ENCODE data around the gene RNFT2. TPM values are rescaled to one million over a fixed set of nuclear protein-coding genes. Genes with fewer than 3 reads are reported as not detected.
"Not testable (repeated sequence)": the region's sequence is repeated elsewhere in the genome, so short reads cannot be mapped to it uniquely, and the experiment has no call there.

The RNFT2 gene
- total RNA-seq, 2 experiments from 2014 or later: 11.8 to 11.9 TPM

DNA sequence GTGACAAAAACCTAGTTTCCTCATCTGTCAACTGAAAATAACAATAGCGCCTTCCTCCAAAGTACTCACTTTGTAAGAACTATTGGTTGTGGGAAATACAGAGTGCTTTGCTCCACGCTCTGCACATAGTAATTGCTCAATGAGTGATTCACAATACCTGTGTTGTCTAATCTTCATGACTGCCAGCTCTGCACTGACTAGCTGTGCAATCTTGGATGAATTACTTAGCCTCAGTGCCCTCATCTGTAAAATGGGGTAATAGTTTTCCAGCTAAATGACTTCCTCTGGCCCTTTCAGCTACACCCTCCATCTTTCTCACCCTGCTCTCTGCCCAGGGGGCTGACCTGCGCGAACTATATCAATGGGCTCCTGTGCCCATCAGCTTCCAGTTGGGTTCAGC is 42.8 kb downstream of the RNFT2 start:
- DNase-seq: no peak
- ATAC-seq: no peak
- peaks cover 5% of the 10 kb centered on the region for H3K36me3 Mint-ChIP-seq (ENCODE audit: low read depth)
- ChIA-PET CTCF (interaction anchor here (0.8 kb wide), 1 partner anchor 15 kb away, joined by 3 read pairs; no protein-coding TSS in a partner anchor), POLR2A (no interaction called here)
- H3K4me1 Mint-ChIP-seq (ENCODE audit: low read depth): no peaks in the 10 kb centered on the region
- no peak overlapping the region for H3K4me3 Mint-ChIP-seq
- no peaks in the 10 kb centered on the region for H3K9me3 Mint-ChIP-seq (ENCODE audit: insufficient read depth)
- H3K27me3 Mint-ChIP-seq (ENCODE audit: low read depth): no peaks in the 10 kb centered on the region
- no peak overlapping the region for H3K27ac Mint-ChIP-seq

DNA sequence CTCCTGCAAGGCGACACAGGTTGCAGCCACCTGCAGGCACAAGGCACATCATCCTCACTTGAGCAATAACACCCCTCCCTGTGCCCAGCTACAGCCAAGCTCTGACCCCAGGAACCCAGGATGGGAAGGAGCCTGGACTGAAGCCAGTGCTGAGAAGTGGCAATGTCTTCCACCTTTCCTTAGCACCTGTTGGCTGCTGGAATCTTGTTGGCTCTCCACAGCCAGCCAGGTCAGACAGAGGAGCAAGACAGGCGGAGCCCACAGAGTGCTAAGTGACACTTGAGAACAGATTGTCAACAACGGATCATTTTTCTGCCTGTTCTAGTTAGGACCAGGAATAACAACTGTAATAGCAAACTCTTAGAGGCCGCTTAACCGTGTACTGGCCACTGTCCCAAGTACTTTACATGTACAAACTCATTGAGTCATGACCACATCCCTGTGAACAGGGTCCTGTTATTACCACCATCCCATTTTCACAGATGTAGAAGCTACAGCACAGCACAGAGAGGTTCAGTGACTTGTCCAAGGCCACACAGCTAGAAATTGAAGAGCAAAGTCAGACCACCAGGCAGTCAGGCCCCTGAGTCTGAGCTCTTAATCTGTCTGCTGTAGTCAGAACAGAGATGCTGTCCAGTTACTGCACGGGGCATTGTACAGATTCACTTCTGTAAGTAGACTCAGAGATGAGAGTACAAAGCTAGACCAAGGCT is 45.6 kb downstream of the RNFT2 start:
- no peaks in the 10 kb centered on the region for H3K27me3 Mint-ChIP-seq (ENCODE audit: low read depth)
- H3K27ac Mint-ChIP-seq: no peak overlapping the region
- CTCF ChIA-PET: no interaction called here
- no peak for DNase-seq
- no peak overlapping the region for H3K4me3 Mint-ChIP-seq
- peaks cover 9% of the 10 kb centered on the region for H3K36me3 Mint-ChIP-seq (ENCODE audit: low read depth)
- POLR2A ChIA-PET: interaction anchor here (1.0 kb wide), 1 partner anchor 35 kb away, joined by 3 read pairs; no protein-coding TSS in a partner anchor
- no peak for ATAC-seq
- no peaks in the 10 kb centered on the region for H3K4me1 Mint-ChIP-seq (ENCODE audit: low read depth)
- no peaks in the 10 kb centered on the region for H3K9me3 Mint-ChIP-seq (ENCODE audit: insufficient read depth)

DNA sequence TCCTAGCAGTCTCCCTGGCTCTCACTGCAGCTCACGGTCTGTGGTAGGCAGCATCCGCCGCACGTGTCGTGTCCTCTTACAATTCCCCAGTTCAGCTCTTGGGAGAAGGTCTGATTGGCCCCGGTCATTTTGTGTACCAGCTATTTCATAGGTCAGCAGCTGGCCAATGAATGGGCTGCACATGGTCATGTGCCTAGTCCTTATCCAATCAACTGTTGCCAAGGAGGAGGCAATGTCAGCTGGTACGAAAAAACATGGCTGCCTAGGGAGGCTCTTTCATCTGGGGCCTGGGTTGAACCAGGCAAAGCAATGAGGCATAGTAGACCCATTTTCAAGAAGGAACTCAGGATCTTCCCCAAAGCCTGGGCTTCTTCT is 46.1 kb downstream of the RNFT2 start:
- no peak overlapping the region for H3K4me3 Mint-ChIP-seq
- H3K9me3 Mint-ChIP-seq (ENCODE audit: insufficient read depth): no peaks in the 10 kb centered on the region
- peaks cover 9% of the 10 kb centered on the region for H3K36me3 Mint-ChIP-seq (ENCODE audit: low read depth)

DNA sequence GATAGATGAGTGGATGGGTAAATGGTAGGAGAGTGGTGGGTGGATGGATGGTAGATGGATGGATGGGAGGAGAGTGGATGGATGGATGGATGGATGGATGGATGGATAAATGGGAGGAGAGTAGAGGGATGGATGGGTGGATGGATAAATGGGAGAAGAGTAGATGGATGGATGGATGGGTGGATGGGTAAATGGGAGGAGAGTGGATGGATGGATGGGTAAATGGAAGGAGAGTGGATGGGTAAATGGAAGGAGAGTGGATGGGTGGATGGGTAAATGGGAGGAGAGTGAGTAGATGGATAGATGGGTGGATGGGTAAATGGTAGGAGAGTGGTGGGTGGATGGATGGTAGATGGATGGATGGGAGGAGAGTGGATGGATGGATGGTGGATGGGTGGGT is 51.4 kb downstream of the RNFT2 start:
- H3K9me3 Mint-ChIP-seq (ENCODE audit: insufficient read depth); DNase-seq; H3K36me3 Mint-ChIP-seq (ENCODE audit: low read depth); CTCF ChIA-PET; H3K4me1 Mint-ChIP-seq (ENCODE audit: low read depth); H3K27ac Mint-ChIP-seq; H3K4me3 Mint-ChIP-seq; POLR2A ChIA-PET; H3K27me3 Mint-ChIP-seq (ENCODE audit: low read depth); ATAC-seq: not testable (repeated sequence)

More for the DNA sequence above, 46.1 kb downstream of the RNFT2 start:
- ATAC-seq (no peak), DNase-seq (no peak)
- Mint-ChIP-seq H3K27ac (no peak overlapping the region), H3K27me3 (ENCODE audit: low read depth) (no peaks in the 10 kb centered on the region), H3K4me1 (ENCODE audit: low read depth) (no peaks in the 10 kb centered on the region)
- ChIA-PET POLR2A (interaction anchor here (1.0 kb wide), 1 partner anchor 35 kb away, joined by 3 read pairs; no protein-coding TSS in a partner anchor), CTCF (no interaction called here)

DNA sequence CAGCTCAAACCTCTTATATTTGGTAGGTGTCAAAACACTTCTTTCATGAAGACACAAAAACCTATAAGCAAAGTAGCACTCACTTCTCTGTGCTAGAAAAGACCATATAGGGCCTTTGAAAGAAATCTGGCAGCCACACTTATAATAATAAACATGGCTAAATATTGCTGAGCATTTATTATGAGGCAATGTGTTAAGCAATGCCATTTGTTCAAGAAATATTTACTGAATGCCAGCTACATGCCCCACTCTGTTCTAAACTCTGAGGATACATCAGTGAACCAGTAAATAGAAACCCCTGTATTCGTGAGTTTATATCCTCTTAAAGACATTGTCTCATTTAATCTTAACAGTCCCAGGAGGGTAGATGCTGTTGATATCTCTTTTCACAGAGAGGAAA is 52.0 kb downstream of the RNFT2 start:
- no peak for DNase-seq
- H3K27me3 Mint-ChIP-seq (ENCODE audit: low read depth): no peaks in the 10 kb centered on the region
- no peak overlapping the region for H3K27ac Mint-ChIP-seq
- ChIA-PET CTCF (no interaction called here), POLR2A (no interaction called here)
- no peak overlapping the region for H3K4me3 Mint-ChIP-seq
- H3K4me1 Mint-ChIP-seq (ENCODE audit: low read depth): no peaks in the 10 kb centered on the region
- H3K9me3 Mint-ChIP-seq (ENCODE audit: insufficient read depth): no peaks in the 10 kb centered on the region
- H3K36me3 Mint-ChIP-seq (ENCODE audit: low read depth): peaks cover 4% of the 10 kb centered on the region
- ATAC-seq: no peak

DNA sequence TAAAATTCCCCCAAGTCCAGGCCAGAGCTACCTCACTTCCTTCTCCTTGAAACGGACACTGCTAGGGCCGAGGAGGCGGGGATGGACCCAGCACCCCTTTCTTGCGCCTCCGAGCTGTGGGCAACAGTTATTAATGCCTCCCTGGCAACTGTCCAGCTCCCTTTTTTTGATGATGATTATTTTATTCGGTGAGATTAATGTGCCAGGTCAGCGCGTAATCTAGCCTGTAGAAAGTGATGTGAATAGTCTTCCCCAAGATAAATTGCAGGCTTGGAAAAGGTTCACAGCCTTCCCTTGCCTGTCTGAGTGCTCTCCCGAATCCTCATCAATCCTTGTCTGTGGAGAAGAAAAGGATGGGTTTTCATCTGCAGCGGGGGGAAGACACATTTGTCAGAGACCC is 54.3 kb downstream of the RNFT2 start:
- no peak for DNase-seq
- H3K4me3 Mint-ChIP-seq: no peak overlapping the region
- no peak overlapping the region for H3K27ac Mint-ChIP-seq
- CTCF ChIA-PET: no interaction called here
- POLR2A ChIA-PET: no interaction called here
- no peaks in the 10 kb centered on the region for H3K4me1 Mint-ChIP-seq (ENCODE audit: low read depth)
- H3K36me3 Mint-ChIP-seq (ENCODE audit: low read depth): peaks cover 2% of the 10 kb centered on the region
- H3K9me3 Mint-ChIP-seq (ENCODE audit: insufficient read depth): no peaks in the 10 kb centered on the region
- ATAC-seq: no peak
- no peaks in the 10 kb centered on the region for H3K27me3 Mint-ChIP-seq (ENCODE audit: low read depth)

DNA sequence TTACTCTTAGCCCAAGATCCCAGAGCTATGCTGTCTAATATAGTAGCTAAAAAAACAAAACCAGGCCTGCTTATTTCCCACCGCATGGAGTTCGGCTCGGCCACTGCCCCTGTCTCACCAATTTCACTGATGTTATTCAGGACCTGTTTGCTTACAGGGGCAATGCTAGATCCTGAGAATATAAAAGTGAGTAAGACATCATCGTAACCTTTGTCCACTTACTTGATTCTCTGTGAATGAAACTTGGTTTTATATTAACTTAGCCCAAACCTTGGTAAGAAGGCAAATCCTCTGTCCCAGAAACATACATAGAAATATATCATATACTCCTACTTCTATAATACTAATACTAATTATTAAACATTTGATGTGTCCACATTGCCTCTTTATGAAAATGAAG is 56.6 kb downstream of the RNFT2 start:
- no peaks in the 10 kb centered on the region for H3K27me3 Mint-ChIP-seq (ENCODE audit: low read depth)

DNA sequence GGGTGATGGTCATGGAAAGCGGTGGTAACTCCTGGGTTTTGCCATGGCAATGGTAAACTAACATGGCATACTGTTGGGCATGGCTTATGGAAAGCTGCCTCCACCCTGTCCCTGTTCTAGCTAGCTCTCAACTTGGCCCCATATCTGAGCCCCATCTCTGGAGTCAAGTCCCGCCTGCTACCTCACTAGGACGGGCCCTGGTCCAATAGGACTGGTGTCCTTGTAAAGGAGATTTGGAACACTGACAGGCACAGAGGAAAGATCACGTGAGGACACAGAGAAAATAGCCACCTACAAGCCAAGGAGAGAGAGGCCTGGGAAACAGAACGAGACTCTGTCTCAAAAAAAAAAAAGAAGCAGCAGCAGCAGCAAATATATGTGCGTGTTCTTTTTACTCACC is 59.8 kb downstream of the RNFT2 start:
- H3K9me3 Mint-ChIP-seq (ENCODE audit: insufficient read depth): peaks cover 3% of the 10 kb centered on the region
- peaks cover 7% of the 10 kb centered on the region for H3K36me3 Mint-ChIP-seq (ENCODE audit: low read depth)
- H3K4me1 Mint-ChIP-seq (ENCODE audit: low read depth): no peaks in the 10 kb centered on the region
- no peaks in the 10 kb centered on the region for H3K27me3 Mint-ChIP-seq (ENCODE audit: low read depth)
- DNase-seq: no peak
- CTCF ChIA-PET: no interaction called here
- ATAC-seq: no peak
- no peak overlapping the region for H3K4me3 Mint-ChIP-seq
- H3K27ac Mint-ChIP-seq: no peak overlapping the region
- POLR2A ChIA-PET: no interaction called here

More for the DNA sequence above, 56.6 kb downstream of the RNFT2 start:
- Mint-ChIP-seq H3K4me3 (no peak overlapping the region), H3K9me3 (ENCODE audit: insufficient read depth) (peaks cover 3% of the 10 kb centered on the region), H3K27ac (no peak overlapping the region), H3K36me3 (ENCODE audit: low read depth) (peaks cover 3% of the 10 kb centered on the region), H3K4me1 (ENCODE audit: low read depth) (no peaks in the 10 kb centered on the region)
- DNase-seq (no peak), ATAC-seq (no peak)
- ChIA-PET POLR2A (no interaction called here), CTCF (no interaction called here)

DNA sequence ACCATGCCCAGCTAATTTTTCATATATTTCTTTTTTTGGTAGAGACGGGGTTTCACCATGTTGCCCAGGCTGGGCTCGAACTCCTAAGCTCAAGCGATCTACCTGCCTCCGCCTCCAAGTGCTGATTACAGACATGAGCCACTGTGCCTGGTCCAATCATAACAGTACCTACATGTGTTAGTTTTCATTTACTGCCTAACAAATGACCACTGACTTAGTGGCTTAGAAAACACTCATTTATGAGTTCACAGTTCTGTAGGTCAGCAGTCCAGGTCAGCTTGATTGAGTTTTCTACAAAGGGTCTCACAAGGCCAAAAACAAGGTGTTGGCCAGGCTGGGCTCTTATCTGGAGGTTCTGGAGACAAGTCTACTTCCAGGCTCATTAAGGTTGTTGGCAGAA is 60.6 kb downstream of the RNFT2 start:
- Mint-ChIP-seq H3K9me3 (ENCODE audit: insufficient read depth) (peaks cover 3% of the 10 kb centered on the region), H3K4me1 (ENCODE audit: low read depth) (no peaks in the 10 kb centered on the region), H3K36me3 (ENCODE audit: low read depth) (peaks cover 7% of the 10 kb centered on the region), H3K27me3 (ENCODE audit: low read depth) (no peaks in the 10 kb centered on the region), H3K27ac (no peak overlapping the region), H3K4me3 (no peak overlapping the region)
- DNase-seq (no peak), ATAC-seq (no peak)
- ChIA-PET POLR2A (no interaction called here), CTCF (no interaction called here)

DNA sequence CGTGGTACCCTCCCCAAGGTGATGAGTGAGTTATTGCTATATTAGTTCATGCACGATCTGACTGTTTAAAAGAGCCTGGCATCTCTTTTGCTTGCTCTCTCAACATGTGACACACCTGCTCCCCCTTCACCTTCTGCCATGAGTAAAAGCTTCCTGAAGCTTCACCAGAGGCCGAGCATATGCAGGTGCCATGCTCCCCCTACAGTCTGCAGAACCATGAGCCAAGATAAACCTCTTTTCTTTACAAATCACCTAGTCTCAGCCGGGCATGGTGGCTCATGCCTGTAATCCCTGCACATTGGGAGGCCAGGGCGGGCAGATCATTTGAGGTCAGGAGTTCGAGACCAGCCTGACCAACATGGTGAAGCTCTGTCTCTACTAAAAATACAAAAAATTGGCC is 61.8 kb downstream of the RNFT2 start:
- H3K36me3 Mint-ChIP-seq (ENCODE audit: low read depth): peaks cover 7% of the 10 kb centered on the region
- ChIA-PET CTCF (no interaction called here), POLR2A (no interaction called here)
- peaks cover 3% of the 10 kb centered on the region for H3K9me3 Mint-ChIP-seq (ENCODE audit: insufficient read depth)
- no peaks in the 10 kb centered on the region for H3K4me1 Mint-ChIP-seq (ENCODE audit: low read depth)
- H3K4me3 Mint-ChIP-seq: no peak overlapping the region
- no peak overlapping the region for H3K27ac Mint-ChIP-seq
- ATAC-seq (no peak), DNase-seq (no peak)
- no peaks in the 10 kb centered on the region for H3K27me3 Mint-ChIP-seq (ENCODE audit: low read depth)

DNA sequence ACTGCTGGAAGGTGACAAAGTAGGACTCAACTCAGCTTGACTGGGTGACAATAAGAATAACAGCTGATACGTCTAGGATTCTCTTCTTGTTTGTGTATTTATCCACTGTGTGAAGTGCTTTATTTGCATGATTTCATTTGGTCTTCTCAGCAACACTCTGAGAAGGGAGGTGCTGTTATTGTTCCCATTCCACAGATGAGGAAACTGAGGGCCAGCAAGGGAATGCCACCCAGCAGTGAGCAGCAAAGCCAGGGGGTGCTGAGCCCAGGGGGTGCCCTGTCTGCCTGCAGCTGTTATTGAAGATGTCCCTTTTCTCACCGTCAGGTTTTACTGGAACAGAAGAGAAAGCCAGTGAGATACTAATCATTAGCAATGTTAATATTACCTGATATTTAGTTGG is 62.8 kb downstream of the RNFT2 start:
- no peaks in the 10 kb centered on the region for H3K27me3 Mint-ChIP-seq (ENCODE audit: low read depth)
- ChIA-PET POLR2A (interaction anchor here (0.6 kb wide), 1 partner anchor 14 kb away, joined by 3 read pairs; no protein-coding TSS in a partner anchor), CTCF (no interaction called here)
- no peak overlapping the region for H3K4me3 Mint-ChIP-seq
- peaks cover 3% of the 10 kb centered on the region for H3K9me3 Mint-ChIP-seq (ENCODE audit: insufficient read depth)
- ATAC-seq (no peak), DNase-seq (no peak)
- H3K4me1 Mint-ChIP-seq (ENCODE audit: low read depth): no peaks in the 10 kb centered on the region
- no peak overlapping the region for H3K27ac Mint-ChIP-seq
- H3K36me3 Mint-ChIP-seq (ENCODE audit: low read depth): peaks cover 7% of the 10 kb centered on the region

DNA sequence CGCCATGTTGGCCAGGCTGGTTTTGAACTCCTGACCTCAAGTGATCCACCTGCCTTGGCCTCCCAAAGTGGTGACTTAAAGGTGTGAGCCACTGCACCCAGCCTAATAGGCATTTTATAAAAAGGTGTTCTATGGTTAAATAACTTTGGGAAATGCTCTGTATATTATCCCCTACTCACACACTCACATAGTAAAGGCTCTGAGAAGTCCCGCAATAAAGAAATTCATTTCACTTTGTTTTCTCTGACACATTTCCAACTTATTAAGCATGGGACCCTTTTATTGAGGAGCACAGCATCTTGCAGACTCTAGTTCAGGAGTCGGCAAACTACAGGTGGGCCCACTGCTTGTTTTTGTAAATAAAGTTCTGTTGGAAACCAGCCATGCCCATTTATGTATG is 63.9 kb downstream of the RNFT2 start:
- Mint-ChIP-seq H3K27ac (no peak overlapping the region), H3K4me3 (no peak overlapping the region), H3K27me3 (ENCODE audit: low read depth) (no peaks in the 10 kb centered on the region), H3K36me3 (ENCODE audit: low read depth) (peaks cover 7% of the 10 kb centered on the region), H3K4me1 (ENCODE audit: low read depth) (no peaks in the 10 kb centered on the region), H3K9me3 (ENCODE audit: insufficient read depth) (peaks cover 3% of the 10 kb centered on the region)
- CTCF ChIA-PET: no interaction called here
- POLR2A ChIA-PET: no interaction called here
- no peak for ATAC-seq
- DNase-seq: no peak

All from activated CD8-positive, alpha-beta T cell treated with anti-CD3 and anti-CD28 coated beads, Interleukin-2, amount 10 ng/mL, durations not matched to agents 7 days and 5 days (primary cell).